Tibial nerve (tissue), 3 donors: ENCODE results near the gene TBC1D1.
A peak's percentile ranks its signal among the peaks of the same experiment; 100 is the strongest.

ENCODE experiments used
- POLR2A ChIP-seq, 2 donors: fragments of 450-650 bp; IDR thresholded peaks; one replicate each; pipeline ENCODE4 v1.6.1; 2017; ENCODE audit warnings: antibody characterized with exemption in 2 of 2, mild to moderate bottlenecking in 2 of 2, moderate library complexity in 2 of 2
- TF ChIP-seq, protein P1 (sequence below), 5 experiments: fragments of 200-600 bp in 3 of 5; fragments of 450-650 bp in 2 of 5; sonication (generic) in 3 of 5; IDR thresholded peaks; one replicate each; pipeline ENCODE4 v1.5.1; 2016 to 2019; ENCODE audit warnings: antibody characterized with exemption in 5 of 5, mild to moderate bottlenecking in 3 of 5, moderate library complexity in 2 of 5

GRCh38 chr4:38132107-38132673, 241.3 kb downstream of the TBC1D1 start:
- peak; percentile 29 to 46 for TF ChIP-seq POLR2A (IDR thresholded peaks at IDR 0.05)
- TF ChIP-seq, protein P1, sequence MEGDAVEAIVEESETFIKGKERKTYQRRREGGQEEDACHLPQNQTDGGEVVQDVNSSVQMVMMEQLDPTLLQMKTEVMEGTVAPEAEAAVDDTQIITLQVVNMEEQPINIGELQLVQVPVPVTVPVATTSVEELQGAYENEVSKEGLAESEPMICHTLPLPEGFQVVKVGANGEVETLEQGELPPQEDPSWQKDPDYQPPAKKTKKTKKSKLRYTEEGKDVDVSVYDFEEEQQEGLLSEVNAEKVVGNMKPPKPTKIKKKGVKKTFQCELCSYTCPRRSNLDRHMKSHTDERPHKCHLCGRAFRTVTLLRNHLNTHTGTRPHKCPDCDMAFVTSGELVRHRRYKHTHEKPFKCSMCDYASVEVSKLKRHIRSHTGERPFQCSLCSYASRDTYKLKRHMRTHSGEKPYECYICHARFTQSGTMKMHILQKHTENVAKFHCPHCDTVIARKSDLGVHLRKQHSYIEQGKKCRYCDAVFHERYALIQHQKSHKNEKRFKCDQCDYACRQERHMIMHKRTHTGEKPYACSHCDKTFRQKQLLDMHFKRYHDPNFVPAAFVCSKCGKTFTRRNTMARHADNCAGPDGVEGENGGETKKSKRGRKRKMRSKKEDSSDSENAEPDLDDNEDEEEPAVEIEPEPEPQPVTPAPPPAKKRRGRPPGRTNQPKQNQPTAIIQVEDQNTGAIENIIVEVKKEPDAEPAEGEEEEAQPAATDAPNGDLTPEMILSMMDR (IDR thresholded peaks at IDR 0.05) = no peak
